HCT116 (cell line): ENCODE data around the gene AXDND1. TPM values are rescaled to one million over a fixed set of nuclear protein-coding genes. Genes with fewer than 3 reads are reported as not detected.

ENCODE experiments used
- ATAC-seq: fragments of 200-7000 bp; cut with Tn5 transposase; 2 replicates; pipeline ENCODE4 v1.9.1; 2020; ENCODE audit warnings: mild to moderate bottlenecking, moderate library complexity
- BruUV-seq: library from RNA; stranded (reverse); fragments of 400-500 nt; replicated peaks from 2 replicates; lab custom pipeline; 2021; lab: Mats Ljungman, UMichigan
- CTCF ChIA-PET: fragments of 300-600 bp; sonication (Branson Sonifier 250); formaldehyde crosslinking; loops from one replicate; lab custom pipeline; 2021; ENCODE audit warnings: antibody characterized with exemption; lab: Charles Lee
- POLR2A ChIA-PET: fragments of 300-600, 350-600 bp; sonication (Branson Sonifier 250); formaldehyde crosslinking; loops from one replicate; lab custom pipeline; 2021; ENCODE audit warnings: antibody characterized with exemption; lab: Charles Lee
- RAD21 ChIA-PET, 2 experiments: fragments of 300-600 bp; sonication (Branson Sonifier 250); formaldehyde crosslinking; loops; one replicate each; lab custom pipeline; 2023; ENCODE audit warnings: low total read pairs in 2 of 2; ENCODE audit not compliant: uncharacterized antibody in 2 of 2, unreplicated experiment in 2 of 2, low non-redundant PET in 1 of 2; lab: Charles Lee
- DNase-seq: peaks from one replicate; pipeline ENCODE4 v3.0.0-alpha.2; 2010; ENCODE audit warnings: low read depth, low spot score
- H2AFZ ChIP-seq: fragments of 200-600 bp; shearing (Covaris generic), sonication (generic); 2 replicates; pipeline ENCODE4 v1.6.1; 2017; ENCODE audit warnings: low read depth, mixed run types, mixed read lengths, antibody characterized with exemption, low read length; ENCODE audit not compliant: poor library complexity, severe bottlenecking
- H3K27ac ChIP-seq: 2 replicates; pipeline ENCODE4 v1.5.1; 2012; ENCODE audit warnings: low read depth, low read length
- H3K27me3 ChIP-seq: fragments of 200-600 bp; sonication (generic); 2 replicates; pipeline ENCODE4 v1.6.1; 2016; ENCODE audit warnings: mixed run types, low read length, mixed read lengths; ENCODE audit not compliant: insufficient read depth
- H3K36me3 ChIP-seq, 2 experiments: fragments of 200-500 bp in 1 of 2; fragments of 200-600 bp in 1 of 2; sonication (Bioruptor generic) in 1 of 2; sonication (generic) in 1 of 2; 2 replicates each; pipeline versions ENCODE4 v1.5.1 to v1.6.1; 2014 to 2016; ENCODE audit warnings: low read length in 2 of 2, inconsistent platforms in 1 of 2, mixed read lengths in 1 of 2, mixed run types in 1 of 2; ENCODE audit not compliant: insufficient read depth in 2 of 2, control insufficient read depth in 1 of 2
- H3K4me1 ChIP-seq, 2 experiments: fragments of 200-600 bp in 1 of 2; sonication (generic) in 1 of 2; 2 replicates each; pipeline versions ENCODE4 v1.5.1 to v1.6.1; 2012 to 2017; ENCODE audit warnings: low read length in 2 of 2, inconsistent platforms in 1 of 2, mild to moderate bottlenecking in 1 of 2, mixed read lengths in 1 of 2, mixed run types in 1 of 2, moderate library complexity in 1 of 2; ENCODE audit not compliant: insufficient read depth in 2 of 2, control insufficient read depth in 1 of 2
- H3K4me2 ChIP-seq: fragments of 200-600 bp; sonication (generic); 2 replicates; pipeline ENCODE4 v1.6.1; 2017; ENCODE audit warnings: mixed run types, low read length, mixed read lengths
- H3K4me3 ChIP-seq, 2 experiments: fragments of 200-600 bp in 1 of 2; sonication (generic) in 1 of 2; replicated peaks in 1 of 2; 2 replicates each; pipeline ENCODE4 v1.5.1; 2011 to 2016; ENCODE audit warnings: low read length in 2 of 2, control low read depth in 1 of 2, low read depth in 1 of 2, mild to moderate bottlenecking in 1 of 2, mixed read lengths in 1 of 2, mixed run types in 1 of 2
- H3K79me2 ChIP-seq: fragments of 200-600 bp; sonication (generic); 2 replicates; pipeline ENCODE4 v1.6.1; 2017; ENCODE audit warnings: mild to moderate bottlenecking, mixed run types, low read length, moderate library complexity, mixed read lengths; ENCODE audit not compliant: insufficient read depth
- H3K9ac ChIP-seq: fragments of 200-600 bp; sonication (generic); 2 replicates; pipeline ENCODE4 v1.6.1; 2016; ENCODE audit warnings: low read length, mixed read lengths
- H3K9me2 ChIP-seq: fragments of 200-600 bp; sonication (generic), shearing (Covaris generic); 2 replicates; pipeline ENCODE4 v1.6.1; 2017; ENCODE audit warnings: mixed run types, mild to moderate bottlenecking, moderate library complexity; ENCODE audit not compliant: insufficient read depth
- H3K9me3 ChIP-seq, 2 experiments: fragments of 200-500 bp in 1 of 2; fragments of 200-600 bp in 1 of 2; sonication (Bioruptor generic) in 1 of 2; sonication (generic) in 1 of 2; 2 replicates each; pipeline ENCODE4 v1.6.1; 2014 to 2017; ENCODE audit warnings: low read length in 2 of 2, mixed read lengths in 2 of 2, inconsistent platforms in 1 of 2, low read depth in 1 of 2, mild to moderate bottlenecking in 1 of 2, mixed run types in 1 of 2, moderate library complexity in 1 of 2; ENCODE audit not compliant: control insufficient read depth in 1 of 2, insufficient read depth in 1 of 2
- H4K20me1 ChIP-seq: fragments of 200-600 bp; sonication (generic), shearing (Covaris generic); 2 replicates; pipeline ENCODE4 v1.6.1; 2017; ENCODE audit warnings: mixed run types, mild to moderate bottlenecking, moderate library complexity; ENCODE audit not compliant: insufficient read depth
- CBX3 ChIP-seq: IDR thresholded peaks from 2 replicates; pipeline ENCODE4 v1.6.1; 2012; ENCODE audit warnings: low read depth
- CEBPB ChIP-seq: IDR thresholded peaks from 2 replicates; pipeline ENCODE4 v1.6.1; 2012; ENCODE audit warnings: low read depth
- EGR1 ChIP-seq: IDR thresholded peaks from 2 replicates; pipeline ENCODE4 v1.6.1; 2012; ENCODE audit warnings: low read depth
- ELF1 ChIP-seq: IDR thresholded peaks from 2 replicates; pipeline ENCODE4 v1.6.1; 2012; ENCODE audit warnings: low read depth, borderline replicate concordance
- EZH2phosphoT487 ChIP-seq: fragments of 200-600 bp; IDR thresholded peaks from 2 replicates; pipeline ENCODE4 v1.6.1; 2018; ENCODE audit warnings: antibody characterized with exemption, borderline replicate concordance
- JUND ChIP-seq: IDR thresholded peaks from 2 replicates; pipeline ENCODE4 v1.6.1; 2012
- POLR2A ChIP-seq: IDR thresholded peaks from 2 replicates; pipeline ENCODE4 v1.7.0; 2011; ENCODE audit warnings: borderline replicate concordance; ENCODE audit not compliant: insufficient read depth, insufficient read length; ENCODE audit errors: extremely low read depth
- POLR2AphosphoS5 ChIP-seq: IDR thresholded peaks from 2 replicates; pipeline ENCODE4 v1.6.1; 2011; ENCODE audit warnings: mild to moderate bottlenecking, low read depth, low read length, moderate library complexity
- SP1 ChIP-seq: IDR thresholded peaks from 2 replicates; pipeline ENCODE4 v1.6.1; 2012; ENCODE audit warnings: low read depth
- SRF ChIP-seq: IDR thresholded peaks from 2 replicates; pipeline ENCODE4 v1.6.1; 2012; ENCODE audit warnings: low read depth
- TCF7L2 ChIP-seq: IDR thresholded peaks from 2 replicates; pipeline ENCODE4 v1.7.0; 2011; ENCODE audit warnings: borderline replicate concordance, inconsistent platforms; ENCODE audit not compliant: insufficient read depth, insufficient read length; ENCODE audit errors: extremely low read depth
- YY1 ChIP-seq: IDR thresholded peaks from 2 replicates; pipeline ENCODE4 v1.6.1; 2011; ENCODE audit warnings: low read length, low read depth, moderate library complexity, mild to moderate bottlenecking; ENCODE audit not compliant: insufficient replicate concordance; ENCODE audit errors: extremely low read depth
- ZFX ChIP-seq: fragments of 450-650 bp; IDR thresholded peaks from 2 replicates; pipeline ENCODE4 v1.6.1; 2017
- ZNF274 ChIP-seq: fragments of 200-500 bp; sonication (Bioruptor generic); IDR thresholded peaks from 2 replicates; pipeline ENCODE4 v1.6.1; 2014; ENCODE audit warnings: mild to moderate bottlenecking, low read depth, low read length, inconsistent platforms
- intact Hi-C: fragments of 100-400 bp; cut with micrococcal nuclease; formaldehyde crosslinking; loops from 2 replicates; pipeline ENCODE4 v1.10.0; 2022
- total RNA-seq: library from RNA; stranded (reverse); gene quantifications from one replicate; pipeline ENCODE4 v1.2.1, GENCODE V29; 2021; ENCODE audit not compliant: unreplicated experiment
- TF ChIP-seq, protein P1 (sequence below), 3 experiments: fragments of 200-600 bp in 1 of 3; sonication (generic) in 1 of 3; IDR thresholded peaks in 2 of 3; conservative IDR thresholded peaks in 1 of 3; 2 replicates each; pipeline ENCODE4 v1.5.1; 2012 to 2017; ENCODE audit warnings: low read depth in 2 of 3, low read length in 2 of 3, antibody characterized with exemption in 1 of 3, borderline replicate concordance in 1 of 3, control low read depth in 1 of 3, mild to moderate bottlenecking in 1 of 3, mixed read lengths in 1 of 3, mixed run types in 1 of 3, moderate library complexity in 1 of 3; ENCODE audit not compliant: insufficient read depth in 1 of 3
- TF ChIP-seq, protein P2 (sequence below): IDR thresholded peaks from 2 replicates; pipeline ENCODE4 v1.6.1; 2011; ENCODE audit warnings: mild to moderate bottlenecking, low read length, moderate library complexity; ENCODE audit not compliant: insufficient replicate concordance; ENCODE audit errors: extremely low read depth
- TF ChIP-seq, protein P3 (sequence below): IDR thresholded peaks from 2 replicates; pipeline ENCODE4 v1.6.1; 2012

Gene AXDND1
- total RNA-seq, 1 experiment from 2014 or later: 2.3 TPM

DNA sequence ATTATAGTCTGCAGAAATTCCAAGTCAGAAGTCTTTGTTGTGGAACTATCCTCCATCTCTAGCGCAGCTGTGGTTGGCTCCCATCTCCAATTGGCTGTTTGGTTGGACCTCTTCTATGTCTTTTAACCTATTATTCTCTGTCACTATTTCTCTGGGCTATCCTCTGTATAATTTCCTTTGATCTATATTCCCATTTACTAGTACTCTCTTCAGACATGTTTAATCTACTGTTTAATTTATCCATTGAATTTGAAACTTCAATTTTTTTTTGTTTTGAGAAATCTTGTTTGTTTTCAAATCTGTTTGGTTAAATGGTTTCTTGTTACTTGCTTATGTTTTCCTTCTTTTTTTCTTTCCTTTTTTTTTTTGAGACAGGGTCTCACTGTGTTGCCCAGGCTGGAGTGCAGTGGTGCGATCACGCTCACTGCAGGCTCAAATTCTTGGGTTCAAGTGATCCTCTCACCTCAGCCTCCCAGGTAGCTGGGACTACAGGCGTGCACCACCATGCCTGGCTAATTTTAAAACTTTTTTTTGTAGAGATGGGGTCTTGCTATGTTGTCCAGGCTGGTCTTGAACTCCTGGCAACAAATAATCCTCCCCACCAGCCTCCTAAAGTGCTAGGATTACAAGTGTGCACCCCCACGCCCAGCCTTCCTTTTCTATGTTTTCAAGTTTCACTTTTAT, 44.1 kb upstream of the AXDND1 start:
- RAD21 ChIA-PET: no interaction called here
- intact Hi-C loops: no loop called here
- no peak for ATAC-seq

More for the DNA sequence above, 44.1 kb upstream of the AXDND1 start:
- no peaks in the 10 kb centered on the region for H3K9me2 ChIP-seq
- no peaks in the 10 kb centered on the region for H4K20me1 ChIP-seq
- H2AFZ ChIP-seq: no peak overlapping the region
- no peak overlapping the region for H3K27ac ChIP-seq
- no peak overlapping the region for H3K9ac ChIP-seq
- H3K4me1 ChIP-seq: no peaks in the 10 kb centered on the region
- H3K9me3 ChIP-seq: no peaks in the 10 kb centered on the region
- CTCF ChIA-PET: no interaction called here
- TF ChIP-seq, protein P1, sequence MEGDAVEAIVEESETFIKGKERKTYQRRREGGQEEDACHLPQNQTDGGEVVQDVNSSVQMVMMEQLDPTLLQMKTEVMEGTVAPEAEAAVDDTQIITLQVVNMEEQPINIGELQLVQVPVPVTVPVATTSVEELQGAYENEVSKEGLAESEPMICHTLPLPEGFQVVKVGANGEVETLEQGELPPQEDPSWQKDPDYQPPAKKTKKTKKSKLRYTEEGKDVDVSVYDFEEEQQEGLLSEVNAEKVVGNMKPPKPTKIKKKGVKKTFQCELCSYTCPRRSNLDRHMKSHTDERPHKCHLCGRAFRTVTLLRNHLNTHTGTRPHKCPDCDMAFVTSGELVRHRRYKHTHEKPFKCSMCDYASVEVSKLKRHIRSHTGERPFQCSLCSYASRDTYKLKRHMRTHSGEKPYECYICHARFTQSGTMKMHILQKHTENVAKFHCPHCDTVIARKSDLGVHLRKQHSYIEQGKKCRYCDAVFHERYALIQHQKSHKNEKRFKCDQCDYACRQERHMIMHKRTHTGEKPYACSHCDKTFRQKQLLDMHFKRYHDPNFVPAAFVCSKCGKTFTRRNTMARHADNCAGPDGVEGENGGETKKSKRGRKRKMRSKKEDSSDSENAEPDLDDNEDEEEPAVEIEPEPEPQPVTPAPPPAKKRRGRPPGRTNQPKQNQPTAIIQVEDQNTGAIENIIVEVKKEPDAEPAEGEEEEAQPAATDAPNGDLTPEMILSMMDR (IDR thresholded peaks at IDR 0.05 in 2 of 3, conservative IDR thresholded peaks at IDR 0.05 in 1 of 3; ENCODE audit: borderline replicate concordance in 1 of 3, insufficient read depth in 1 of 3, low read depth in 2 of 3, low read length in 2 of 3): no peak
- TF ChIP-seq EZH2phosphoT487 (no peak), ELF1 (no peak), EGR1 (no peak), YY1 (no peak), POLR2A (no peak), TCF7L2 (no peak), ZNF274 (no peak), CEBPB (no peak), POLR2AphosphoS5 (no peak), SRF (no peak), JUND (no peak), CBX3 (no peak), SP1 (no peak), ZFX (no peak)
- TF ChIP-seq, protein P2, sequence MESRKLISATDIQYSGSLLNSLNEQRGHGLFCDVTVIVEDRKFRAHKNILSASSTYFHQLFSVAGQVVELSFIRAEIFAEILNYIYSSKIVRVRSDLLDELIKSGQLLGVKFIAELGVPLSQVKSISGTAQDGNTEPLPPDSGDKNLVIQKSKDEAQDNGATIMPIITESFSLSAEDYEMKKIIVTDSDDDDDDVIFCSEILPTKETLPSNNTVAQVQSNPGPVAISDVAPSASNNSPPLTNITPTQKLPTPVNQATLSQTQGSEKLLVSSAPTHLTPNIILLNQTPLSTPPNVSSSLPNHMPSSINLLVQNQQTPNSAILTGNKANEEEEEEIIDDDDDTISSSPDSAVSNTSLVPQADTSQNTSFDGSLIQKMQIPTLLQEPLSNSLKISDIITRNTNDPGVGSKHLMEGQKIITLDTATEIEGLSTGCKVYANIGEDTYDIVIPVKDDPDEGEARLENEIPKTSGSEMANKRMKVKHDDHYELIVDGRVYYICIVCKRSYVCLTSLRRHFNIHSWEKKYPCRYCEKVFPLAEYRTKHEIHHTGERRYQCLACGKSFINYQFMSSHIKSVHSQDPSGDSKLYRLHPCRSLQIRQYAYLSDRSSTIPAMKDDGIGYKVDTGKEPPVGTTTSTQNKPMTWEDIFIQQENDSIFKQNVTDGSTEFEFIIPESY: no peak
- TF ChIP-seq, protein P3, sequence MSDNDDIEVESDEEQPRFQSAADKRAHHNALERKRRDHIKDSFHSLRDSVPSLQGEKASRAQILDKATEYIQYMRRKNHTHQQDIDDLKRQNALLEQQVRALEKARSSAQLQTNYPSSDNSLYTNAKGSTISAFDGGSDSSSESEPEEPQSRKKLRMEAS: no peak
- TF ChIP-seq, all 23 proteins: peak for 0
- DNase-seq: no peak
- no peaks in the 10 kb centered on the region for H3K36me3 ChIP-seq
- no peaks in the 10 kb centered on the region for H3K27me3 ChIP-seq
- POLR2A ChIA-PET: no interaction called here
- no TSS peak for BruUV-seq
- H3K4me2 ChIP-seq: no peak overlapping the region
- H3K79me2 ChIP-seq: peaks cover 4% of the 10 kb centered on the region; the same call in 1 of the 2 replicates
- no peak overlapping the region for H3K4me3 ChIP-seq
